NT2/D1 (cell line): Measurements from ENCODE around the gene CCDC116.

ENCODE experiments used
- DNase-seq: peaks from one replicate; pipeline ENCODE4 v3.0.0-alpha.2; 2011; ENCODE audit warnings: low read depth, low spot score
- H3K27me3 ChIP-seq: 2 replicates; pipeline ENCODE4 v1.6.0; 2011; ENCODE audit warnings: mild to moderate bottlenecking; ENCODE audit not compliant: insufficient read length, insufficient read depth
- H3K36me3 ChIP-seq: 2 replicates; pipeline ENCODE4 v1.6.1; 2011; ENCODE audit warnings: mild to moderate bottlenecking, low read length, mixed read lengths; ENCODE audit not compliant: insufficient read depth, insufficient read length
- H3K4me1 ChIP-seq: 2 replicates; pipeline ENCODE4 v1.5.1; 2011; ENCODE audit not compliant: insufficient read depth, insufficient read length
- H3K4me3 ChIP-seq: 2 replicates; pipeline ENCODE4 v1.5.1; 2011; ENCODE audit warnings: low read depth; ENCODE audit not compliant: insufficient read length
- H3K9ac ChIP-seq: 2 replicates; pipeline ENCODE4 v1.6.0; 2011; ENCODE audit warnings: low read depth; ENCODE audit not compliant: insufficient read length
- H3K9me3 ChIP-seq: 2 replicates; pipeline ENCODE4 v1.5.1; 2011; ENCODE audit warnings: mild to moderate bottlenecking, low read length; ENCODE audit not compliant: insufficient read depth
- SUZ12 ChIP-seq: IDR thresholded peaks from 2 replicates; pipeline ENCODE4 v1.6.1; 2011; ENCODE audit not compliant: insufficient read length, insufficient read depth; ENCODE audit errors: extremely low read depth
- YY1 ChIP-seq: IDR thresholded peaks from 2 replicates; pipeline ENCODE4 v1.6.1; 2011; ENCODE audit not compliant: insufficient read length, insufficient read depth
- ZNF274 ChIP-seq: IDR thresholded peaks from 2 replicates; pipeline ENCODE4 v1.6.1; 2011; ENCODE audit warnings: mild to moderate bottlenecking, low read depth, low read length

Gene CCDC116

GRCh38 chr22:21665047-21665851 lies 32.7 kb downstream of the CCDC116 start:
- no peak for TF ChIP-seq YY1
- TF ChIP-seq SUZ12, result no peak
- TF ChIP-seq ZNF274, result no peak
- Histone ChIP-seq H3K27me3 (no peaks in the 10 kb centered on the region), H3K4me1 (no peaks in the 10 kb centered on the region), H3K9me3 (no peaks in the 10 kb centered on the region), H3K36me3 (peaks cover 10% of the 10 kb centered on the region), H3K9ac (peak overlapping the region; percentile 94), H3K4me3 (peak overlapping the region; percentile 94)
- no peak for DNase-seq

- DNase-seq, result no peak
- no peaks in the 10 kb centered on the region for H3K9me3 ChIP-seq
- no peak for TF ChIP-seq YY1
- peaks cover 24% of the 10 kb centered on the region for H3K36me3 ChIP-seq
- H3K4me1 ChIP-seq, result no peaks in the 10 kb centered on the region
- H3K27me3 ChIP-seq, result no peaks in the 10 kb centered on the region
- H3K4me3 ChIP-seq, result peak overlapping the region; percentile 94
- no peak overlapping the region for H3K9ac ChIP-seq
Measured at GRCh38 chr22:21666786-21667185, 34.2 kb downstream of the CCDC116 start.

GRCh38 chr22:21669026-21669425 lies 36.5 kb downstream of the CCDC116 start:
- TF ChIP-seq ZNF274 (no peak), SUZ12 (no peak), YY1 (no peak)
- Histone ChIP-seq H3K9ac (no peak overlapping the region), H3K27me3 (no peaks in the 10 kb centered on the region), H3K9me3 (no peaks in the 10 kb centered on the region), H3K4me1 (no peaks in the 10 kb centered on the region), H3K36me3 (peaks cover 46% of the 10 kb centered on the region), H3K4me3 (no peak overlapping the region)
- no peak for DNase-seq

- H3K9me3 ChIP-seq, result peaks cover 6% of the 10 kb centered on the region; the same call in 1 of the 2 replicates
- H3K27me3 ChIP-seq, result no peaks in the 10 kb centered on the region
- no peak overlapping the region for H3K9ac ChIP-seq
- DNase-seq, result no peak
- H3K4me3 ChIP-seq, result no peak overlapping the region
- peaks cover 62% of the 10 kb centered on the region for H3K36me3 ChIP-seq
- H3K4me1 ChIP-seq, result no peaks in the 10 kb centered on the region
- TF ChIP-seq ZNF274 (no peak), YY1 (no peak), SUZ12 (no peak)
Measured at GRCh38 chr22:21672107-21672629, 39.6 kb downstream of the CCDC116 start.

GRCh38 chr22:21673534-21674321 lies 41.2 kb downstream of the CCDC116 start:
- no peak overlapping the region for H3K4me3 ChIP-seq
- peaks cover 60% of the 10 kb centered on the region for H3K36me3 ChIP-seq
- H3K9me3 ChIP-seq, result peaks cover 13% of the 10 kb centered on the region; the same call in 1 of the 2 replicates
- no peak for TF ChIP-seq YY1
- TF ChIP-seq ZNF274, result no peak
- TF ChIP-seq SUZ12, result no peak
- H3K4me1 ChIP-seq, result peaks cover 3% of the 10 kb centered on the region
- no peaks in the 10 kb centered on the region for H3K27me3 ChIP-seq
- no peak for DNase-seq
- no peak overlapping the region for H3K9ac ChIP-seq

- DNase-seq, result no peak
- Histone ChIP-seq H3K4me1 (peaks cover 3% of the 10 kb centered on the region), H3K9ac (no peak overlapping the region), H3K4me3 (no peak overlapping the region), H3K27me3 (no peaks in the 10 kb centered on the region), H3K36me3 (peaks cover 56% of the 10 kb centered on the region), H3K9me3 (peaks cover 13% of the 10 kb centered on the region; the same call in 1 of the 2 replicates)
- TF ChIP-seq YY1 (no peak), ZNF274 (no peak)
Measured at GRCh38 chr22:21674638-21675245, 42.2 kb downstream of the CCDC116 start.
